ENCODE results near the gene ATOH8. TPM values are rescaled to one million over a fixed set of nuclear protein-coding genes. Genes with fewer than 3 reads are reported as not detected.
A peak's percentile ranks its signal among the peaks of the same experiment; 100 is the strongest.
"Not testable (repeated sequence)": the region's sequence is repeated elsewhere in the genome, so short reads cannot be mapped to it uniquely, and the experiment has no call there.

Gene ATOH8
- total RNA-seq, 2 donors from 2014 or later = not detected

GRCh38 chr2:85712849-85713612 is 40.8 kb upstream of the ATOH8 start:
- no peak overlapping the region for H3K4me3 Mint-ChIP-seq
- H3K4me1 Mint-ChIP-seq (ENCODE audit: low read depth in 2 of 2) = peaks cover 6% of the 10 kb centered on the region in 2 donors
- no peaks in the 10 kb centered on the region for H3K36me3 Mint-ChIP-seq
- H3K27ac Mint-ChIP-seq = no peak overlapping the region
- DNase-seq (ENCODE audit: low spot score) (no peak), ATAC-seq (no peak)
- H3K27me3 Mint-ChIP-seq = no peaks in the 10 kb centered on the region
- H3K9me3 Mint-ChIP-seq = no peaks in the 10 kb centered on the region

- ATAC-seq (no peak), DNase-seq (ENCODE audit: low spot score) (no peak)
- H3K9me3 Mint-ChIP-seq = no peaks in the 10 kb centered on the region
- H3K27me3 Mint-ChIP-seq = no peaks in the 10 kb centered on the region
- peak overlapping the region in 1 of 2 donors; percentile 45 for H3K27ac Mint-ChIP-seq
- peaks cover 6% of the 10 kb centered on the region in 2 donors for H3K4me1 Mint-ChIP-seq (ENCODE audit: low read depth in 2 of 2)
- H3K36me3 Mint-ChIP-seq = no peaks in the 10 kb centered on the region
- H3K4me3 Mint-ChIP-seq = no peak overlapping the region
These were observed 40.0 kb upstream of the ATOH8 start for GRCh38 chr2:85713836-85714235.

- not testable (repeated sequence) for H3K27me3 Mint-ChIP-seq; ATAC-seq; H3K36me3 Mint-ChIP-seq; H3K4me1 Mint-ChIP-seq (ENCODE audit: low read depth in 2 of 2); DNase-seq (ENCODE audit: low spot score); H3K9me3 Mint-ChIP-seq
- Mint-ChIP-seq H3K27ac (peak overlapping the region in 1 of 2 donors; percentile 45), H3K4me3 (peak overlapping the region; percentile 4)
These were observed 39.4 kb upstream of the ATOH8 start for GRCh38 chr2:85714421-85714820.

- Mint-ChIP-seq H3K27ac (no peak overlapping the region), H3K27me3 (no peaks in the 10 kb centered on the region), H3K4me1 (ENCODE audit: low read depth in 2 of 2) (peaks cover 6% of the 10 kb centered on the region in 2 donors), H3K9me3 (no peaks in the 10 kb centered on the region), H3K36me3 (no peaks in the 10 kb centered on the region), H3K4me3 (no peak overlapping the region)
- DNase-seq (ENCODE audit: low spot score) (no peak), ATAC-seq (no peak)
These were observed 39.0 kb upstream of the ATOH8 start for GRCh38 chr2:85714841-85715240.

- no peaks in the 10 kb centered on the region for H3K9me3 Mint-ChIP-seq
- ATAC-seq (no peak), DNase-seq (ENCODE audit: low spot score) (no peak)
- H3K27me3 Mint-ChIP-seq = no peaks in the 10 kb centered on the region
- H3K4me1 Mint-ChIP-seq (ENCODE audit: low read depth in 2 of 2) = peaks cover 6% of the 10 kb centered on the region in 2 donors
- peak overlapping the region in 1 of 2 donors; percentile 39 for H3K27ac Mint-ChIP-seq
- no peak overlapping the region for H3K4me3 Mint-ChIP-seq
- H3K36me3 Mint-ChIP-seq = no peaks in the 10 kb centered on the region
These were observed 37.4 kb upstream of the ATOH8 start for GRCh38 chr2:85716346-85716914.

GRCh38 chr2:85717308-85718008 is 36.3 kb upstream of the ATOH8 start:
- Mint-ChIP-seq H3K27me3 (no peaks in the 10 kb centered on the region), H3K4me1 (ENCODE audit: low read depth in 2 of 2) (peaks cover 6% of the 10 kb centered on the region in 2 donors), H3K36me3 (no peaks in the 10 kb centered on the region), H3K27ac (no peak overlapping the region), H3K9me3 (no peaks in the 10 kb centered on the region), H3K4me3 (no peak overlapping the region)
- ATAC-seq = no peak
- DNase-seq (ENCODE audit: low spot score) = no peak

- DNase-seq (ENCODE audit: low spot score) (no peak), ATAC-seq (no peak)
- H3K36me3 Mint-ChIP-seq = no peaks in the 10 kb centered on the region
- H3K4me1 Mint-ChIP-seq (ENCODE audit: low read depth in 2 of 2) = peaks cover 6% of the 10 kb centered on the region in 2 donors
- no peaks in the 10 kb centered on the region for H3K9me3 Mint-ChIP-seq
- H3K4me3 Mint-ChIP-seq = no peak overlapping the region
- H3K27ac Mint-ChIP-seq = no peak overlapping the region
- no peaks in the 10 kb centered on the region for H3K27me3 Mint-ChIP-seq
These were observed 35.8 kb upstream of the ATOH8 start for GRCh38 chr2:85718009-85718391.

GRCh38 chr2:85718885-85719492 is 34.8 kb upstream of the ATOH8 start:
- H3K27me3 Mint-ChIP-seq = no peaks in the 10 kb centered on the region

GRCh38 chr2:85719609-85720240 is 34.1 kb upstream of the ATOH8 start:
- DNase-seq (ENCODE audit: low spot score) = no peak

More at GRCh38 chr2:85718885-85719492, 34.8 kb upstream of the ATOH8 start:
- peaks cover 6% of the 10 kb centered on the region in 2 donors for H3K4me1 Mint-ChIP-seq (ENCODE audit: low read depth in 2 of 2)
- ATAC-seq (no peak), DNase-seq (ENCODE audit: low spot score) (no peak)
- H3K4me3 Mint-ChIP-seq = no peak overlapping the region
- no peaks in the 10 kb centered on the region for H3K9me3 Mint-ChIP-seq
- no peak overlapping the region for H3K27ac Mint-ChIP-seq
- no peaks in the 10 kb centered on the region for H3K36me3 Mint-ChIP-seq

GRCh38 chr2:85720533-85720932 is 33.3 kb upstream of the ATOH8 start:
- no peak for DNase-seq (ENCODE audit: low spot score)
- Mint-ChIP-seq H3K9me3 (no peaks in the 10 kb centered on the region), H3K27ac (no peak overlapping the region), H3K4me1 (ENCODE audit: low read depth in 2 of 2) (peaks cover 0 to under 1% of the 10 kb centered on the region in 2 donors), H3K36me3 (no peaks in the 10 kb centered on the region), H3K4me3 (no peak overlapping the region), H3K27me3 (no peaks in the 10 kb centered on the region)
- ATAC-seq = no peak

More at GRCh38 chr2:85719609-85720240, 34.1 kb upstream of the ATOH8 start:
- Mint-ChIP-seq H3K9me3 (no peaks in the 10 kb centered on the region), H3K4me3 (no peak overlapping the region), H3K36me3 (no peaks in the 10 kb centered on the region), H3K27me3 (no peaks in the 10 kb centered on the region), H3K27ac (no peak overlapping the region), H3K4me1 (ENCODE audit: low read depth in 2 of 2) (peaks cover 4 to 6% of the 10 kb centered on the region in 2 donors)
- ATAC-seq = peak in 1 of 2 donors; percentile 24

GRCh38 chr2:85721641-85722040 is 32.1 kb upstream of the ATOH8 start:
- Mint-ChIP-seq H3K27ac (no peak overlapping the region), H3K4me3 (no peak overlapping the region), H3K27me3 (no peaks in the 10 kb centered on the region), H3K36me3 (no peaks in the 10 kb centered on the region), H3K9me3 (no peaks in the 10 kb centered on the region), H3K4me1 (ENCODE audit: low read depth in 2 of 2) (no peaks in the 10 kb centered on the region)
- ATAC-seq (no peak), DNase-seq (ENCODE audit: low spot score) (no peak)

- Mint-ChIP-seq H3K36me3 (no peaks in the 10 kb centered on the region), H3K27ac (no peak overlapping the region), H3K9me3 (no peaks in the 10 kb centered on the region), H3K27me3 (no peaks in the 10 kb centered on the region), H3K4me3 (no peak overlapping the region), H3K4me1 (ENCODE audit: low read depth in 2 of 2) (no peaks in the 10 kb centered on the region)
- ATAC-seq = no peak
- no peak for DNase-seq (ENCODE audit: low spot score)
These were observed 31.3 kb upstream of the ATOH8 start for GRCh38 chr2:85722519-85722918.

- peaks cover 0 to 3% of the 10 kb centered on the region in 2 donors for H3K4me1 Mint-ChIP-seq (ENCODE audit: low read depth in 2 of 2)
- ATAC-seq (no peak), DNase-seq (ENCODE audit: low spot score) (no peak)
- no peaks in the 10 kb centered on the region for H3K9me3 Mint-ChIP-seq
- H3K27ac Mint-ChIP-seq = no peak overlapping the region
- no peak overlapping the region for H3K4me3 Mint-ChIP-seq
- no peaks in the 10 kb centered on the region for H3K27me3 Mint-ChIP-seq
- no peaks in the 10 kb centered on the region for H3K36me3 Mint-ChIP-seq
These were observed 30.0 kb upstream of the ATOH8 start for GRCh38 chr2:85723707-85724360.

Data from natural killer cell treated with Interleukin-12 subunit alpha and Interleukin-12 subunit beta and Interleukin-15 and Interleukin-18, amount 100 ng/mL, for 72 hours (primary cell).